NCI-H2196 (cell line): Measurements from ENCODE around the gene PDE1C.

Source experiments
- DNase-seq: peaks from one replicate; lab custom pipeline; 2025; ENCODE audit not compliant: unreplicated experiment; lab: John Stamatoyannopoulos, UW

Gene PDE1C

DNA sequence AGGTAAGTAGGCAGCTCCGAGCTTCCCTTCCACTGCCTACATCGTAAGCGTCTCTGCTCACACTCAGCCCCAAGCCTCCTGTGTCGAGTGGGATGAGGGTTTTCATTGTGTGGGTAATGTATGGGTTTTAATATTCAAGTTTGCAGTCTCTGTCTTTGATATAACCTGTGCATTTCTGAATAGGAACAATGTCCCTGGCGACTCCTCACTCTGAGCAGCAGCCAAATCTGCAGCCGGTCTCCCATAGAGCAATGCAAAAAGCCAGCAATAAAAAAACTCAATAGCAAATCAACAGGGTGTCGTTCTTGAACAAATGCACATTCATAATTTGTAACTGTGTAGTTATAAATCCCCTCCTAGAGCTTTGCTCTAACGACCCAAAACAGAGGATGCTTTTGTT is 349.8 kb downstream of the PDE1C start:
- DNase-seq, result no peak

DNA sequence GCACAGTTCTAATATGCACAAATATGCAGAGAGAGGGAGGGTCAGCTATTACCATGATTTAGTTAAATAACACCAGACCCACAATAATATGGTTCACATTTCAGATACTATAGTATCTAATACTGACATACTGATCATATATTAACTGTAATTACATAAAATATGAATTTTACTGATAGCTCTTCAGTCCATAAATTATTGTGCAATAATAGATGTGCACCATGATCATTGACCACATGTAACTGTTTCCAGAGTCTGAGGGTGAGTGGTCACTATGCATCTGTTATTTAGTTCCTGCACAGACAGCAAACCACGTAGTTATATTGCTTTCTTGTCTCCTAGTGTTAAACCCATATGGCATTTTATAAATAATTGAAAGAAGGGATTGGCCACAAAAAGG is 353.9 kb downstream of the PDE1C start:
- DNase-seq, result no peak

DNA sequence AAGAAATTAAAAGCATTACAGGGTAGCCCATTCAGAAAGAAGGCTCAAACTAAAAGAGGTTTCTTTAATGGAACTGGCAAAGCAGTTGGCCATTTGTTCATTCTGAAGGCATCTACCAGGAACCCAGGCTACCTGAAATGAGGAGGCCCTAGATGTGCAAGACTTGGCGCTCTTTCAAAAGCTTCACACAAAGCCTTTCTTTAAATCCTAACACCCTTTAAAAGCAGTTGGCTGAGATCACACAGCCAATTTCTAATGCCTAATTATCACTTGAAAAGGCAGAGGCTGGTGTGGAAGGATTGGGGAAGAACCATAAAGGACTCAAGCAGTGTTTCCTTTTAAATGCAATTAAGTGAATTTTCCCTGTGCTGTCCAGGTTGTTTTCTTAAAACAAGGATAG is 360.0 kb downstream of the PDE1C start:
- DNase-seq, result no peak

DNA sequence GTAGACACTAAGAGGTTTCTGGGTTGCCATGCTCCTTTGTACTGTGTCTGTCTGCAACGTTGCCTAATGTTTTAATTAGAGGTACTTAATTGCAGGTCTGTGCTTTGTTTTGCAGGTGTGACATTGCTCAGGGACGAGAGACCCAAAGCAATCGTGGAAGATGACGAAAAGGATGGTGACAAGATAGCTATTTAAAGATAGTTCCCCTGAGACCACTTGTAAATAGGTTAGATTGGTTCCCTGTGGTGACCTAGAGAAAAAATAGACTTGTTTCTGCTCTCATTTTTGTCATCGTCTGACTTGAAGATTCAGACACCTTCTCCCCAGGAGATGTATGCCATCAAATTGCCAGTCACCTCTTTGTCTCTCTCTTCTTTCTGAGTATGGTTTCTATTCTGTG is 363.1 kb downstream of the PDE1C start:
- DNase-seq, result no peak

DNA sequence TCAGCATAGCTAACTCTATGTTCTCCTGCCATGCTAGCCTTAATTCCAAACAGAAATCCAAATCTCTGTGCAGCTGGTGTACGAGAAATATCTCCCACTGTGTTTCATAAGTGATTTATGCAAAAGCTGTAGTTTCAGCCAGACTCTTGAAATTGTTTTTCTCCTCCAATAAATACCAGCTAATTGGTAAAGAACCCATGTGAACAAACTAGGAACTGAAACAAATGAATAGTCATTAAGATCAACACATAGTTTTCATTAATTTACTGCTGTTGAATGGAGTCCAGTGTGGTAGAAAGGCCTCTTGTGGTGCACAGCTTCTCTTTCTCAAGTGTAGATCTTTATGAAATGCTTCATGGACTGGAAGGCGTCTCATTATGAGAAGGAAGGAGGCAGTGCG is 364.8 kb downstream of the PDE1C start:
- no peak for DNase-seq

DNA sequence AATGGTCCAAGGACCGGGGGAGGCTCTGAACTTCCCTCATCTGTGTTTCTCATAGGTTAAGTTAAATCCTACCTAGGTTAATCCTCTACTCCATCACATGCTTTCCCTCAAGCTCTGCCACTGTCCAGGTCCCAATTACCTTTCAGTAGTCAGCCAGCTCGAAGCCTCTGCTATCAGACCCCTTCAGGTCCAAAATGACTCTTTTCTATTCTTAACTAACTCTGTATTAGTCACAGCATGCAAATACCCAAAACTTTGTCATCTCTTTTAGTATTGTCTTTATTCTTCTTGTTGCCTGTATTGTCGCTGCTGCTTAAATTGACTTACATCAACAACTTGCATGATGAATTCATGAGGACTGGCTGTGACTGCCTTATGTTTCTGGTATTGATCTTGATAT is 367.9 kb downstream of the PDE1C start:
- DNase-seq, result no peak
